ENCODE results near the gene CHCHD6. TPM values are rescaled to one million over a fixed set of nuclear protein-coding genes. Genes with fewer than 3 reads are reported as not detected.

The CHCHD6 gene
- total RNA-seq, 3 donors from 2014 or later = 5.9 to 9.8 (median 6.5) TPM

- Histone ChIP-seq H3K9me3 (no peaks in the 10 kb centered on the region), H3K4me3 (no peak overlapping the region), H3K4me1 (ENCODE audit: low read depth) (peaks cover 7% of the 10 kb centered on the region), H3K36me3 (ENCODE audit: low read depth) (no peaks in the 10 kb centered on the region)
- ATAC-seq (no peak), DNase-seq (no peak)
- no peak for TF ChIP-seq CTCF (IDR thresholded peaks at IDR 0.05)
- intact Hi-C loops (cut with DNase I, micrococcal nuclease) = no loop called here
These were observed 233.9 kb downstream of the CHCHD6 start for GRCh38 chr3:126937973-126938372.

GRCh38 chr3:126938520-126939337, 234.7 kb downstream of the CHCHD6 start:
- Histone ChIP-seq H3K4me3 (no peak overlapping the region), H3K9me3 (no peaks in the 10 kb centered on the region), H3K4me1 (ENCODE audit: low read depth) (peaks cover 7% of the 10 kb centered on the region), H3K36me3 (ENCODE audit: low read depth) (no peaks in the 10 kb centered on the region)
- no peak for TF ChIP-seq CTCF (IDR thresholded peaks at IDR 0.05)
- intact Hi-C loops (cut with DNase I, micrococcal nuclease) = no loop called here
- peak in 1 of 3 donors; percentile 38 for DNase-seq
- peak; percentile 86 for ATAC-seq

- DNase-seq (no peak), ATAC-seq (no peak)
- no peak overlapping the region for H3K4me3 ChIP-seq
- no peak for TF ChIP-seq CTCF (IDR thresholded peaks at IDR 0.05)
- intact Hi-C loops (cut with DNase I, micrococcal nuclease) = no loop called here
- no peaks in the 10 kb centered on the region for H3K9me3 ChIP-seq
- no peaks in the 10 kb centered on the region for H3K36me3 ChIP-seq (ENCODE audit: low read depth)
- peaks cover 7% of the 10 kb centered on the region for H3K4me1 ChIP-seq (ENCODE audit: low read depth)
These were observed 235.3 kb downstream of the CHCHD6 start for GRCh38 chr3:126939338-126939718.

GRCh38 chr3:126939733-126940132, 235.7 kb downstream of the CHCHD6 start:
- Histone ChIP-seq H3K4me3 (no peak overlapping the region), H3K4me1 (ENCODE audit: low read depth) (peaks cover 7% of the 10 kb centered on the region), H3K9me3 (no peaks in the 10 kb centered on the region), H3K36me3 (ENCODE audit: low read depth) (no peaks in the 10 kb centered on the region)
- DNase-seq (no peak), ATAC-seq (no peak)
- intact Hi-C loops (cut with DNase I, micrococcal nuclease) = no loop called here
- TF ChIP-seq CTCF (IDR thresholded peaks at IDR 0.05) = no peak

- intact Hi-C loops (cut with DNase I, micrococcal nuclease) = no loop called here
- no peak overlapping the region for H3K4me3 ChIP-seq
- H3K4me1 ChIP-seq (ENCODE audit: low read depth) = peaks cover 7% of the 10 kb centered on the region
- no peak for ATAC-seq
- no peaks in the 10 kb centered on the region for H3K36me3 ChIP-seq (ENCODE audit: low read depth)
- TF ChIP-seq CTCF (IDR thresholded peaks at IDR 0.05) = no peak
- DNase-seq = no peak
- no peaks in the 10 kb centered on the region for H3K9me3 ChIP-seq
These were observed 237.8 kb downstream of the CHCHD6 start for GRCh38 chr3:126941721-126942270.
